Urothelium cell line (cell line): ENCODE measurements around the gene POLA2.
"Not testable (repeated sequence)": the region's sequence is repeated elsewhere in the genome, so short reads cannot be mapped to it uniquely, and the experiment has no call there.

ENCODE experiments used
- DNase-seq: peaks from one replicate; pipeline ENCODE4 v3.0.0; 2011; ENCODE audit warnings: low spot score, mixed read lengths
- FAIRE-seq: peaks from 2 replicates; lab custom pipeline; 2011; peaks lifted over from hg19 to GRCh38; lab: Jason Lieb, UNC

The POLA2 gene

GRCh38 chr11:65261591-65262380 is at the start of gene POLA2:
POLA2 (plus strand) TSS chr11:65261962; CDS start chr11:65262293, 331 bp downstream.
- peak; percentile 99 for DNase-seq
- FAIRE-seq = peak; percentile 42

- DNase-seq (peak; percentile 2), FAIRE-seq (no peak)
These were observed 49.4 kb upstream of the POLA2 start for GRCh38 chr11:65212226-65212801.

- DNase-seq = peak; percentile 5
- no peak for FAIRE-seq
These were observed 48.2 kb upstream of the POLA2 start for GRCh38 chr11:65213322-65214211.

- FAIRE-seq = no peak
- peak; percentile 1 for DNase-seq
These were observed 47.4 kb upstream of the POLA2 start for GRCh38 chr11:65214212-65214845.

- FAIRE-seq (peak; percentile 55), DNase-seq (peak; percentile 2)
These were observed 46.2 kb upstream of the POLA2 start for GRCh38 chr11:65215441-65216076.

GRCh38 chr11:65216830-65217229 is 44.9 kb upstream of the POLA2 start:
- DNase-seq (peak; percentile 3), FAIRE-seq (no peak)

GRCh38 chr11:65217441-65218423 is 44.0 kb upstream of the POLA2 start:
- FAIRE-seq (no peak), DNase-seq (no peak)

GRCh38 chr11:65218446-65218845 is 43.3 kb upstream of the POLA2 start:
- no peak for FAIRE-seq

GRCh38 chr11:65219930-65220213 is 41.9 kb upstream of the POLA2 start:
- FAIRE-seq (no peak), DNase-seq (no peak)

More at GRCh38 chr11:65218446-65218845, 43.3 kb upstream of the POLA2 start:
- no peak for DNase-seq

GRCh38 chr11:65221026-65221425 is 40.7 kb upstream of the POLA2 start:
- no peak for DNase-seq
- no peak for FAIRE-seq

GRCh38 chr11:65223011-65223410 is 38.8 kb upstream of the POLA2 start:
- FAIRE-seq (no peak), DNase-seq (no peak)

GRCh38 chr11:65224930-65225278 is 36.9 kb upstream of the POLA2 start:
- peak; percentile 50 for DNase-seq
- no peak for FAIRE-seq

- FAIRE-seq = no peak
- no peak for DNase-seq
These were observed 36.3 kb upstream of the POLA2 start for GRCh38 chr11:65225279-65226102.

- DNase-seq (no peak), FAIRE-seq (no peak)
These were observed 35.7 kb upstream of the POLA2 start for GRCh38 chr11:65226103-65226442.

- FAIRE-seq (no peak), DNase-seq (no peak)
These were observed 33.9 kb upstream of the POLA2 start for GRCh38 chr11:65227879-65228278.

GRCh38 chr11:65236194-65237059 is 25.3 kb upstream of the POLA2 start:
- no peak for FAIRE-seq
- no peak for DNase-seq

- DNase-seq, FAIRE-seq: not testable (repeated sequence)
These were observed 23.5 kb upstream of the POLA2 start for GRCh38 chr11:65238302-65238701.

- FAIRE-seq (no peak), DNase-seq (no peak)
These were observed 20.6 kb upstream of the POLA2 start for GRCh38 chr11:65241134-65241533.
